ENCODE measurements around the gene C8B. TPM values are rescaled to one million over a fixed set of nuclear protein-coding genes. Genes with fewer than 3 reads are reported as not detected.

The C8B gene
- total and polyA plus RNA-seq, 2 donors (not counting 1 experiment from before 2014, with no cell fraction given): not detected

DNA sequence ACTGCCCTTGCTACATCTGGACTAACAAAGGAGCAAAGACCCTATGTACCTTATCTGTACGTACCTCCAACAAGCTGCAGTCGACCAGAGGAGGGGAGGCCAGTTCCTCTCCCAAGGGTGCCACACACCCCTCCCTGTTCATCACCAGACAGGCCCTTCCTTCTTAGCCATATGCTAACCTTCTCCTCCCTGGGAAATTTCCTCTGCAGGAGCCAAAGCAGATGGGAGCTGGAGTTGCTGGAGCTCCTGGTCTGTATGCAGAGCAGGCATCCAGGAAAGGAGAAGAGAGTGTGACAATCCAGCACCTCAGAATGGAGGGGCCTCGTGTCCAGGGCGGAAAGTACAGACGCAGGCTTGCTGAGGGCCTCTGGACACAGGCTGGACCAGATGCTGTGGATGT, 48.5 kb downstream of the C8B start:
- CTCF ChIA-PET: no interaction called here
- Histone ChIP-seq H3K4me3 (ENCODE audit: control extremely low read depth in 1 of 5, extremely low read depth in 1 of 5, insufficient read depth in 1 of 5, low read depth in 2 of 5, low read length in 4 of 5) (no peak overlapping the region), H4K20me1 (ENCODE audit: control insufficient read depth, insufficient read depth, low read length, poor library complexity, severe bottlenecking) (no peaks in the 10 kb centered on the region), H3K4me2 (replicated peaks; ENCODE audit: low read depth, low read length, poor library complexity, severe bottlenecking) (no peak overlapping the region), H3K27ac (ENCODE audit: low read length in 2 of 2) (no peak overlapping the region), H3K27me3 (replicated peaks in 1 of 4; ENCODE audit: control extremely low read depth in 1 of 4, control insufficient read depth in 3 of 4, insufficient read depth in 4 of 4, low read length in 3 of 4) (no peaks in the 10 kb centered on the region), H3K79me2 (ENCODE audit: control insufficient read depth, insufficient read depth, low read length) (no peaks in the 10 kb centered on the region), H2AFZ (ENCODE audit: insufficient read depth, low read depth, low read length, poor library complexity, severe bottlenecking) (no peak overlapping the region), H3K9me3 (ENCODE audit: control extremely low read depth in 1 of 3, control insufficient read depth in 2 of 3, insufficient read depth in 1 of 3, low read length in 2 of 3) (no peaks in the 10 kb centered on the region), H3K4me1 (ENCODE audit: control insufficient read depth in 2 of 2, insufficient read depth in 2 of 2, low read length in 2 of 2) (no peaks in the 10 kb centered on the region), H3K9ac (ENCODE audit: low read length) (no peak overlapping the region), H3K36me3 (replicated peaks in 1 of 2; ENCODE audit: control extremely low read depth in 1 of 2, control insufficient read depth in 1 of 2, extremely low read depth in 1 of 2, insufficient read depth in 2 of 2, low read length in 1 of 2) (no peaks in the 10 kb centered on the region)
- Mint-ChIP-seq H3K9me3 (ENCODE audit: insufficient read depth) (peaks cover 2% of the 10 kb centered on the region), H3K4me1 (no peaks in the 10 kb centered on the region), H3K27me3 (peaks cover 6% of the 10 kb centered on the region), H3K4me3 (no peak overlapping the region), H3K27ac (no peak overlapping the region)
- no peak for DNase-seq
- POLR2A ChIA-PET: no interaction called here
- TF ChIP-seq EZH2 (IDR thresholded peaks at IDR 0.05; ENCODE audit: borderline replicate concordance, insufficient read depth, low read depth, low read length, poor library complexity, severe bottlenecking): no peak
- TF ChIP-seq, protein P1, sequence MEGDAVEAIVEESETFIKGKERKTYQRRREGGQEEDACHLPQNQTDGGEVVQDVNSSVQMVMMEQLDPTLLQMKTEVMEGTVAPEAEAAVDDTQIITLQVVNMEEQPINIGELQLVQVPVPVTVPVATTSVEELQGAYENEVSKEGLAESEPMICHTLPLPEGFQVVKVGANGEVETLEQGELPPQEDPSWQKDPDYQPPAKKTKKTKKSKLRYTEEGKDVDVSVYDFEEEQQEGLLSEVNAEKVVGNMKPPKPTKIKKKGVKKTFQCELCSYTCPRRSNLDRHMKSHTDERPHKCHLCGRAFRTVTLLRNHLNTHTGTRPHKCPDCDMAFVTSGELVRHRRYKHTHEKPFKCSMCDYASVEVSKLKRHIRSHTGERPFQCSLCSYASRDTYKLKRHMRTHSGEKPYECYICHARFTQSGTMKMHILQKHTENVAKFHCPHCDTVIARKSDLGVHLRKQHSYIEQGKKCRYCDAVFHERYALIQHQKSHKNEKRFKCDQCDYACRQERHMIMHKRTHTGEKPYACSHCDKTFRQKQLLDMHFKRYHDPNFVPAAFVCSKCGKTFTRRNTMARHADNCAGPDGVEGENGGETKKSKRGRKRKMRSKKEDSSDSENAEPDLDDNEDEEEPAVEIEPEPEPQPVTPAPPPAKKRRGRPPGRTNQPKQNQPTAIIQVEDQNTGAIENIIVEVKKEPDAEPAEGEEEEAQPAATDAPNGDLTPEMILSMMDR (IDR thresholded peaks at IDR 0.05): no peak
- 93% methylated on average over 5 of the region's 5 CpGs for WGBS (ENCODE audit: insufficient coverage)
- no peak for ATAC-seq (ENCODE audit: low read depth)
- intact Hi-C loops (cut with micrococcal nuclease): no loop called here

DNA sequence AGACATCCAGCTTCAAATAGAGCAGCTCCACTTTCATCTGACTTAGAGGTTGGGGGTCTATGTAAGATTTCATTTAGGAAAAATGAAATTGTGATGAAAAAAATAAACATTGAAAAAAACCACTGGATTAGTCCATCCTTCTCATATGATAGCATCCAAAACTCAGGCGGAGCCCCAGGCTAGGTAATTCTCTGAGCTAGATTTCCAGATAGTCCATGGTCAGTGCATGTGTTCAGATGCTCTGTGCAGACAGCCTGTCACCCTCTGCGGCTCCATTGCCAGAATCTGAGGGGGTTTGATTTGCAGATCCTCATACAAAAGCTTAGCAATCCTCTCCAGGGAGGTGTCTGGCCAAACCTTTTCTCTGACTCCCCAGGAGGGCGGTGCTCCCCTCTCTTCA, 49.2 kb downstream of the C8B start:
- Mint-ChIP-seq H3K27me3 (peaks cover 6% of the 10 kb centered on the region), H3K9me3 (ENCODE audit: insufficient read depth) (peaks cover 2% of the 10 kb centered on the region), H3K4me3 (no peak overlapping the region), H3K27ac (no peak overlapping the region), H3K4me1 (no peaks in the 10 kb centered on the region)
- DNase-seq (no peak), ATAC-seq (ENCODE audit: low read depth) (no peak)
- ChIA-PET CTCF (no interaction called here), POLR2A (no interaction called here)
- intact Hi-C loops (cut with micrococcal nuclease): no loop called here
- no peak overlapping the region for H3K4me2 ChIP-seq (replicated peaks; ENCODE audit: low read depth, low read length, poor library complexity, severe bottlenecking)
- no peaks in the 10 kb centered on the region for H3K9me3 ChIP-seq (ENCODE audit: control extremely low read depth in 1 of 3, control insufficient read depth in 2 of 3, insufficient read depth in 1 of 3, low read length in 2 of 3)
- no peak overlapping the region for H3K27ac ChIP-seq (ENCODE audit: low read length in 2 of 2)
- H3K4me1 ChIP-seq (ENCODE audit: control insufficient read depth in 2 of 2, insufficient read depth in 2 of 2, low read length in 2 of 2): no peaks in the 10 kb centered on the region
- TF ChIP-seq, protein P1 (IDR thresholded peaks at IDR 0.05): no peak
- no peak for TF ChIP-seq EZH2 (IDR thresholded peaks at IDR 0.05; ENCODE audit: borderline replicate concordance, insufficient read depth, low read depth, low read length, poor library complexity, severe bottlenecking)
- H3K4me3 ChIP-seq (ENCODE audit: control extremely low read depth in 1 of 5, extremely low read depth in 1 of 5, insufficient read depth in 1 of 5, low read depth in 2 of 5, low read length in 4 of 5): no peak overlapping the region
- H3K36me3 ChIP-seq (replicated peaks in 1 of 2; ENCODE audit: control extremely low read depth in 1 of 2, control insufficient read depth in 1 of 2, extremely low read depth in 1 of 2, insufficient read depth in 2 of 2, low read length in 1 of 2): no peaks in the 10 kb centered on the region
- no peaks in the 10 kb centered on the region for H3K79me2 ChIP-seq (ENCODE audit: control insufficient read depth, insufficient read depth, low read length)
- WGBS (ENCODE audit: insufficient coverage): 89% methylated on average over 2 of the region's 3 CpGs
- H3K9ac ChIP-seq (ENCODE audit: low read length): no peak overlapping the region
- no peaks in the 10 kb centered on the region for H4K20me1 ChIP-seq (ENCODE audit: control insufficient read depth, insufficient read depth, low read length, poor library complexity, severe bottlenecking)
- no peak overlapping the region for H2AFZ ChIP-seq (ENCODE audit: insufficient read depth, low read depth, low read length, poor library complexity, severe bottlenecking)
- H3K27me3 ChIP-seq (replicated peaks in 1 of 4; ENCODE audit: control extremely low read depth in 1 of 4, control insufficient read depth in 3 of 4, insufficient read depth in 4 of 4, low read length in 3 of 4): no peaks in the 10 kb centered on the region

All from B cell (primary cell).